SK-N-MC (cell line): ENCODE results near the gene AKR1D1.

ENCODE experiments used
- EZH2 ChIP-seq: fragments of 200-600 bp; sonication (generic); IDR thresholded peaks from one replicate; pipeline ENCODE4 v1.6.1; 2017; ENCODE audit warnings: antibody characterized with exemption
- FOXP2 ChIP-seq: optimal IDR thresholded peaks from 2 replicates; pipeline ENCODE3; 2011; ENCODE audit warnings: mild to moderate bottlenecking, moderate library complexity; ENCODE audit not compliant: insufficient read depth; ENCODE audit errors: extremely low read length, control extremely low read depth
- POLR2AphosphoS5 ChIP-seq: IDR thresholded peaks from 2 replicates; pipeline ENCODE4 v1.6.1; 2012; ENCODE audit warnings: mild to moderate bottlenecking, low read depth, low read length, borderline replicate concordance

- TF ChIP-seq EZH2 (no peak), POLR2AphosphoS5 (no peak), FOXP2 (no peak)
Observed at GRCh38 chr7:138081868-138082267, 5.6 kb downstream of the AKR1D1 start.
